ENCODE data around the gene C20orf144. TPM values are rescaled to one million over a fixed set of nuclear protein-coding genes. Genes with fewer than 3 reads are reported as not detected.

C20orf144 gene
- total RNA-seq: not detected

DNA sequence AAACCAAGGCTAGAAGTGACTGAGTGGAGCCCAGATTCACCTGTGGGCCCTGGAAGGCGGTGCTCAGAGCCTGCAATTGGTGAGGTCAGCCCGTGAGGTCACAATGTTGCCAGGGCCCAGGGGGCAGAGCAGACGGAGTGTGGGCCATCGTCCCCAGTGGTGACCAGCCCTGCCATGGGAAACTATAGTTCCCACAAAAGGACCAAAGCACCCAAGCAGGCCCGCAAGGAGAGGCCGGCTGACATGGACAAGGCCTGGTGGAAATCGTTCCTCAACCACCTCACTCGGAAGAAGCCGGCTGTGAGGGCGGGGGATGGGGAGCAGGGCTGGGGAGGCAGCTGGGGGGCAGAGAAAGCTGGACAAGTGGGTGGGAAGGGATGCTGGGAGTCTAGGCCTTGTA, at the start of gene C20orf144:
Gene C20orf144, plus strand, starts transcription at position 156 of the 400 bp plus-strand sequence. Its CDS starts 19 bp downstream, at position 175.
- Histone ChIP-seq H3K4me1 (peaks cover 13 to 28% (median 24%) of the 10 kb centered on the region in 4 donors), H3K27me3 (no peaks in the 10 kb centered on the region), H3K9me3 (no peaks in the 10 kb centered on the region), H3K36me3 (peaks cover 0 to 4% (median 1%) of the 10 kb centered on the region in 4 donors), H3K27ac (peak within 1 kb of the TSS; percentile 87 to 90 (median 89)), H3K4me3 (peak within 1 kb of the TSS; percentile 32 to 71 (median 52))
- TF ChIP-seq EP300 (IDR thresholded peaks at IDR 0.05; ENCODE audit: low read depth) (no peak), POLR2AphosphoS5 (IDR thresholded peaks at IDR 0.05) (no peak), POLR2A (IDR thresholded peaks at IDR 0.05) (no peak)
- TF ChIP-seq, protein P1, sequence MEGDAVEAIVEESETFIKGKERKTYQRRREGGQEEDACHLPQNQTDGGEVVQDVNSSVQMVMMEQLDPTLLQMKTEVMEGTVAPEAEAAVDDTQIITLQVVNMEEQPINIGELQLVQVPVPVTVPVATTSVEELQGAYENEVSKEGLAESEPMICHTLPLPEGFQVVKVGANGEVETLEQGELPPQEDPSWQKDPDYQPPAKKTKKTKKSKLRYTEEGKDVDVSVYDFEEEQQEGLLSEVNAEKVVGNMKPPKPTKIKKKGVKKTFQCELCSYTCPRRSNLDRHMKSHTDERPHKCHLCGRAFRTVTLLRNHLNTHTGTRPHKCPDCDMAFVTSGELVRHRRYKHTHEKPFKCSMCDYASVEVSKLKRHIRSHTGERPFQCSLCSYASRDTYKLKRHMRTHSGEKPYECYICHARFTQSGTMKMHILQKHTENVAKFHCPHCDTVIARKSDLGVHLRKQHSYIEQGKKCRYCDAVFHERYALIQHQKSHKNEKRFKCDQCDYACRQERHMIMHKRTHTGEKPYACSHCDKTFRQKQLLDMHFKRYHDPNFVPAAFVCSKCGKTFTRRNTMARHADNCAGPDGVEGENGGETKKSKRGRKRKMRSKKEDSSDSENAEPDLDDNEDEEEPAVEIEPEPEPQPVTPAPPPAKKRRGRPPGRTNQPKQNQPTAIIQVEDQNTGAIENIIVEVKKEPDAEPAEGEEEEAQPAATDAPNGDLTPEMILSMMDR (IDR thresholded peaks at IDR 0.05): no peak
- no peak for DNase-seq
- intact Hi-C loops (cut with DNase I; ENCODE audit: low total_unique reads): loop anchor here (2.0 kb wide), 1 partner anchor 59 kb away; the partner anchor contains the start of gene PXMP4
- WGBS, 2 donors (ENCODE audit: low coverage in 1 of 2): 94% methylated on average over 10 of the region's 10 CpGs; no CpG with 5 or more reads in 1 of the 2 donors
- in situ Hi-C loops (cut with MboI; ENCODE audit: low pct_ligation_motif_present in 1 of 4, low pct_unique_long_range_greater_than_20kb in 1 of 4, low sequenced_read_pairs in 3 of 4): no loop called here

DNA sequence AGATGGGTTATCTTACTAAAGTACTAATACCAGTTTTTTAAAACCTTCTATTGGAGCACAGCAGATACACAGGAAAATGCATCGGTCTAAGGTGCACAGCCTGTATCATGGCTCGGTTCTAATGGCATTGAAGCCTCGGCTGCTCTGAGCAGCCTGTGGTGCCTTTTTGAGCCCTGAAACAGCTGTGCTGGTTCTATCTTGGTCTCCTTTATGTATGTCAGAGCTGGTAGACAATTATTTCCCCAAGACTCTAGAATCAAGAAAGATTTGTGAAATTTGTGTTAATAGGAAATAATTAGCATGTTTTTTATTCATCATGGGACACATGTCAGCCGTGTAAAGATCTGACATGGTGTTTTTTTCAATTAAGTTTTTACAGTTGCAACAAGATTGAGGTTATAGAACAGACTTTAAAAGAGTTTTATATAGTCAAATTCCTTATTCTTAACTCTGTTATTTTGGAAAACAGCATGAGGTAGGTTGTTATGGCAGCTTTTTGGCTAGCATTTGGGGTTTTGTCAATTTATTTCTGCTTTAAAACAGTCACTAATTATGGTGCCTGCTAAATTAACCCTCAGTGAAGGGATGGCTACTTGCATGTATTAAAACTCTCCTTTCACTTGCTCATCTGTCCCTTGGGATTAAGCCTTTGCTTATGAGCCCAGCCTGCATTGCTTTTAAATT, 40.3 kb upstream of the C20orf144 start:
- WGBS, 2 donors (ENCODE audit: low coverage in 1 of 2): 90 to 95% methylated on average over 3 to 4 of the region's 4 CpGs
- H3K4me1 ChIP-seq: peaks cover 0 to 7% (median 0%) of the 10 kb centered on the region in 4 donors
- peaks cover 0 to 33% (median 14%) of the 10 kb centered on the region in 4 donors for H3K36me3 ChIP-seq
- H3K27ac ChIP-seq: no peak overlapping the region
- DNase-seq: no peak
- intact Hi-C loops (cut with DNase I; ENCODE audit: low total_unique reads): loop anchor here (10.0 kb wide), 1 partner anchor 853 kb away; no protein-coding TSS in a partner anchor
- H3K4me3 ChIP-seq: no peak overlapping the region
- no peaks in the 10 kb centered on the region for H3K9me3 ChIP-seq
- TF ChIP-seq, protein P1 (IDR thresholded peaks at IDR 0.05): no peak
- TF ChIP-seq EP300 (IDR thresholded peaks at IDR 0.05; ENCODE audit: low read depth): no peak
- H3K27me3 ChIP-seq: no peaks in the 10 kb centered on the region
- in situ Hi-C loops (cut with MboI; ENCODE audit: low pct_ligation_motif_present in 1 of 4, low pct_unique_long_range_greater_than_20kb in 1 of 4, low sequenced_read_pairs in 3 of 4): no loop called here

DNA sequence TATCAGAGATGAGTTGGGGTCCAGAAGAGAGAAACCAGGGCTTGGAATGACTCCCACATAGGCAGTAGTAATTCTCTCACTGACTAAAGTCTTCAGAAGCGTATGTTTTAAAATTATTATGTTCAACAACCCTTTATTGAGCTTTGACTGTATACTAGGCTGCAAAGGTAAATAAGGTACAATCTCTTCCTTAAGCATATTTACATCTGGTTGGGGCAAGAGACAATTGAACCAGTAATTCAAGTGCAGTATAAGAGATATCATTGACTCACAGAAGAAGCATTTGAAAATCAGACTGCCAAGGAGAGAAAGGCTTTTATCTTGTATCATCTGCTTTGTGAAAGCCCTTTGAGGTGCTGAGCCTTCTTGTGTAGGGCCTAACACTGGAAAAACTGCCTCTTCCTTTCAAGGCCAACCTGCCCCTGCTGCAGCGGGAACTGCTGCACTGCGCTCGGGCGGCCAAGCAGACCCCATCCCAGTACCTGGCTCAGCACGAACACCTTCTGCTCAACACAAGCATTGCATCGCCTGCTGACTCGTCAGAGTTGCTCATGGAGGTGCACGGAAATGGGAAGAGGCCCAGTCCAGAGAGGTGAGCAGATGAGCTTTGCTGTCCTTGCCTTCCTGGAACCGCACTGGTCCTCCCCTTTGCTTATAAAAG, 39.3 kb upstream of the C20orf144 start:
- Histone ChIP-seq H3K27me3 (no peaks in the 10 kb centered on the region), H3K36me3 (peaks cover 0 to 33% (median 14%) of the 10 kb centered on the region in 4 donors), H3K9me3 (no peaks in the 10 kb centered on the region), H3K4me1 (peaks cover 0 to 7% (median 0%) of the 10 kb centered on the region in 4 donors), H3K4me3 (no peak overlapping the region), H3K27ac (no peak overlapping the region)
- WGBS, 2 donors (ENCODE audit: low coverage in 1 of 2): 87 to 93% methylated on average over 3 to 10 of the region's 10 CpGs
- in situ Hi-C loops (cut with MboI; ENCODE audit: low pct_ligation_motif_present in 1 of 4, low pct_unique_long_range_greater_than_20kb in 1 of 4, low sequenced_read_pairs in 3 of 4): no loop called here
- no peak for TF ChIP-seq POLR2AphosphoS5 (IDR thresholded peaks at IDR 0.05)
- TF ChIP-seq POLR2A (IDR thresholded peaks at IDR 0.05): no peak
- no peak for TF ChIP-seq EP300 (IDR thresholded peaks at IDR 0.05; ENCODE audit: low read depth)
- TF ChIP-seq, protein P1 (IDR thresholded peaks at IDR 0.05): no peak
- no peak for DNase-seq
- intact Hi-C loops (cut with DNase I; ENCODE audit: low total_unique reads): loop anchor here (10.0 kb wide), 1 partner anchor 852 kb away; no protein-coding TSS in a partner anchor

DNA sequence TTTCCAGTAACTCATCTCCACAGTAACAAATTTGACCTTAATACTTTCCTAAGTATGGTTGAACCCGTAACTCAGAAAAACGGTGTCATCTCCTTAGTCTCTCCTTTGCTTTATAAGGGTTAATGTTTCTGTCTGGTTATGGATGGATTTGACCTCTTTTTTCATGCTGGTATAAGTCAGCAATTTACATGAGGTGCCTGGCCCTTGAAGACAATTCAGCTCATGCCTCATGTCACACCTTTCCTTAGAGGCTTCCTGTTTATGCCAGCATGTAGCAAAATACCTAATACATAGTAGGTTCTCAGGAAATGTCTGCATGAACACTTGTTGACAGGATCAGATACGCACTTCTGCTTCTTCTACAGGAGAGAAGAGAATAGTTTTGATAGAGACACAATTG, 37.7 kb upstream of the C20orf144 start:
- no peaks in the 10 kb centered on the region for H3K27me3 ChIP-seq
- 69 to 87% methylated on average over 2 to 3 of the region's 3 CpGs for WGBS, 2 donors (ENCODE audit: low coverage in 1 of 2)
- H3K9me3 ChIP-seq: no peaks in the 10 kb centered on the region
- in situ Hi-C loops (cut with MboI; ENCODE audit: low pct_ligation_motif_present in 1 of 4, low pct_unique_long_range_greater_than_20kb in 1 of 4, low sequenced_read_pairs in 3 of 4): no loop called here
- TF ChIP-seq EP300 (IDR thresholded peaks at IDR 0.05; ENCODE audit: low read depth) (no peak), POLR2AphosphoS5 (IDR thresholded peaks at IDR 0.05) (no peak), POLR2A (IDR thresholded peaks at IDR 0.05) (no peak)
- TF ChIP-seq, protein P1 (IDR thresholded peaks at IDR 0.05): no peak
- DNase-seq: no peak
- H3K27ac ChIP-seq: no peak overlapping the region
- H3K4me3 ChIP-seq: no peak overlapping the region
- intact Hi-C loops (cut with DNase I; ENCODE audit: low total_unique reads): loop anchor here (1.0 to 10.0 kb wide), 2 partner anchors 21 to 850 kb away; no protein-coding TSS in a partner anchor
- peaks cover 0 to 47% (median 17%) of the 10 kb centered on the region in 4 donors for H3K36me3 ChIP-seq
- H3K4me1 ChIP-seq: peaks cover 0 to 7% (median 0%) of the 10 kb centered on the region in 4 donors

Measured in transverse colon (tissue), 4 donors.